Measurements from ENCODE around the gene RIN3. TPM values are rescaled to one million over a fixed set of nuclear protein-coding genes. Genes with fewer than 3 reads are reported as not detected.

Gene RIN3
- total RNA-seq, 1 donor from 2014 or later = 12.1 TPM

GRCh38 chr14:92651758-92652406 lies 138.3 kb downstream of the RIN3 start:
- peak; percentile 92 for DNase-seq (ENCODE audit: low spot score)
- intact Hi-C loops (cut with DNase I) = no loop called here

- no peak for DNase-seq (ENCODE audit: low spot score)
- intact Hi-C loops (cut with DNase I) = no loop called here
These were observed 139.0 kb downstream of the RIN3 start for GRCh38 chr14:92652413-92653151.

- intact Hi-C loops (cut with DNase I) = no loop called here
- no peak for DNase-seq (ENCODE audit: low spot score)
These were observed 139.6 kb downstream of the RIN3 start for GRCh38 chr14:92653162-92653651.

- intact Hi-C loops (cut with DNase I) = no loop called here
- DNase-seq (ENCODE audit: low spot score) = no peak
These were observed 140.8 kb downstream of the RIN3 start for GRCh38 chr14:92654239-92654901.

GRCh38 chr14:92655419-92656201 lies 142.0 kb downstream of the RIN3 start:
- no peak for DNase-seq (ENCODE audit: low spot score)
- intact Hi-C loops (cut with DNase I) = no loop called here

- DNase-seq (ENCODE audit: low spot score) = no peak
- intact Hi-C loops (cut with DNase I) = no loop called here
These were observed 142.9 kb downstream of the RIN3 start for GRCh38 chr14:92656306-92657081.

GRCh38 chr14:92657457-92658142 lies 144.0 kb downstream of the RIN3 start:
- intact Hi-C loops (cut with DNase I) = no loop called here
- no peak for DNase-seq (ENCODE audit: low spot score)

GRCh38 chr14:92658160-92658559 lies 144.6 kb downstream of the RIN3 start:
- DNase-seq (ENCODE audit: low spot score) = no peak
- intact Hi-C loops (cut with DNase I) = no loop called here

GRCh38 chr14:92658684-92659083 lies 145.1 kb downstream of the RIN3 start:
- DNase-seq (ENCODE audit: low spot score) = no peak
- intact Hi-C loops (cut with DNase I) = no loop called here

GRCh38 chr14:92659765-92660561 lies 146.4 kb downstream of the RIN3 start:
- intact Hi-C loops (cut with DNase I) = no loop called here
- DNase-seq (ENCODE audit: low spot score) = no peak

GRCh38 chr14:92660571-92660970 lies 147.0 kb downstream of the RIN3 start:
- intact Hi-C loops (cut with DNase I) = no loop called here
- DNase-seq (ENCODE audit: low spot score) = no peak

GRCh38 chr14:92663049-92663448 lies 149.5 kb downstream of the RIN3 start:
- intact Hi-C loops (cut with DNase I) = no loop called here
- DNase-seq (ENCODE audit: low spot score) = no peak

GRCh38 chr14:92665661-92666110 lies 152.1 kb downstream of the RIN3 start:
- no peak for DNase-seq (ENCODE audit: low spot score)
- intact Hi-C loops (cut with DNase I) = no loop called here

- intact Hi-C loops (cut with DNase I) = no loop called here
- DNase-seq (ENCODE audit: low spot score) = no peak
These were observed 152.7 kb downstream of the RIN3 start for GRCh38 chr14:92666251-92666650.

GRCh38 chr14:92668276-92668973 lies 154.8 kb downstream of the RIN3 start:
- no peak for DNase-seq (ENCODE audit: low spot score)
- intact Hi-C loops (cut with DNase I) = no loop called here

GRCh38 chr14:92670160-92670559 lies 156.6 kb downstream of the RIN3 start:
- intact Hi-C loops (cut with DNase I) = no loop called here
- DNase-seq (ENCODE audit: low spot score) = no peak
